HCT116 (cell line): ENCODE data around the gene RALGAPA1.

ENCODE experiments used
- EGR1 ChIP-seq: IDR thresholded peaks from 2 replicates; pipeline ENCODE4 v1.6.1; 2012; ENCODE audit warnings: low read depth
- MAX ChIP-seq: IDR thresholded peaks from 2 replicates; pipeline ENCODE4 v1.6.1; 2012
- TF ChIP-seq, protein P1 (sequence below), 3 experiments: fragments of 200-600 bp in 1 of 3; sonication (generic) in 1 of 3; IDR thresholded peaks in 2 of 3; conservative IDR thresholded peaks in 1 of 3; 2 replicates each; pipeline ENCODE4 v1.5.1; 2012 to 2017; ENCODE audit warnings: low read depth in 2 of 3, low read length in 2 of 3, antibody characterized with exemption in 1 of 3, borderline replicate concordance in 1 of 3, control low read depth in 1 of 3, mild to moderate bottlenecking in 1 of 3, mixed read lengths in 1 of 3, mixed run types in 1 of 3, moderate library complexity in 1 of 3; ENCODE audit not compliant: insufficient read depth in 1 of 3

GRCh38 chr14:35607380-35607779 lies 201.7 kb downstream of the RALGAPA1 start:
- TF ChIP-seq, protein P1, sequence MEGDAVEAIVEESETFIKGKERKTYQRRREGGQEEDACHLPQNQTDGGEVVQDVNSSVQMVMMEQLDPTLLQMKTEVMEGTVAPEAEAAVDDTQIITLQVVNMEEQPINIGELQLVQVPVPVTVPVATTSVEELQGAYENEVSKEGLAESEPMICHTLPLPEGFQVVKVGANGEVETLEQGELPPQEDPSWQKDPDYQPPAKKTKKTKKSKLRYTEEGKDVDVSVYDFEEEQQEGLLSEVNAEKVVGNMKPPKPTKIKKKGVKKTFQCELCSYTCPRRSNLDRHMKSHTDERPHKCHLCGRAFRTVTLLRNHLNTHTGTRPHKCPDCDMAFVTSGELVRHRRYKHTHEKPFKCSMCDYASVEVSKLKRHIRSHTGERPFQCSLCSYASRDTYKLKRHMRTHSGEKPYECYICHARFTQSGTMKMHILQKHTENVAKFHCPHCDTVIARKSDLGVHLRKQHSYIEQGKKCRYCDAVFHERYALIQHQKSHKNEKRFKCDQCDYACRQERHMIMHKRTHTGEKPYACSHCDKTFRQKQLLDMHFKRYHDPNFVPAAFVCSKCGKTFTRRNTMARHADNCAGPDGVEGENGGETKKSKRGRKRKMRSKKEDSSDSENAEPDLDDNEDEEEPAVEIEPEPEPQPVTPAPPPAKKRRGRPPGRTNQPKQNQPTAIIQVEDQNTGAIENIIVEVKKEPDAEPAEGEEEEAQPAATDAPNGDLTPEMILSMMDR (IDR thresholded peaks at IDR 0.05 in 2 of 3, conservative IDR thresholded peaks at IDR 0.05 in 1 of 3; ENCODE audit: borderline replicate concordance in 1 of 3, insufficient read depth in 1 of 3, low read depth in 2 of 3, low read length in 2 of 3) = no peak
- TF ChIP-seq EGR1 (no peak), MAX (no peak)
